ENCODE measurements around the gene ZNF776. TPM values are rescaled to one million over a fixed set of nuclear protein-coding genes. Genes with fewer than 3 reads are reported as not detected.

Gene ZNF776
- 10 to 100 TPM in 5 of 6 donors, 1 to 10 TPM in 1; 9.7 to 83.8 (median 13.3) TPM for total RNA-seq

DNA sequence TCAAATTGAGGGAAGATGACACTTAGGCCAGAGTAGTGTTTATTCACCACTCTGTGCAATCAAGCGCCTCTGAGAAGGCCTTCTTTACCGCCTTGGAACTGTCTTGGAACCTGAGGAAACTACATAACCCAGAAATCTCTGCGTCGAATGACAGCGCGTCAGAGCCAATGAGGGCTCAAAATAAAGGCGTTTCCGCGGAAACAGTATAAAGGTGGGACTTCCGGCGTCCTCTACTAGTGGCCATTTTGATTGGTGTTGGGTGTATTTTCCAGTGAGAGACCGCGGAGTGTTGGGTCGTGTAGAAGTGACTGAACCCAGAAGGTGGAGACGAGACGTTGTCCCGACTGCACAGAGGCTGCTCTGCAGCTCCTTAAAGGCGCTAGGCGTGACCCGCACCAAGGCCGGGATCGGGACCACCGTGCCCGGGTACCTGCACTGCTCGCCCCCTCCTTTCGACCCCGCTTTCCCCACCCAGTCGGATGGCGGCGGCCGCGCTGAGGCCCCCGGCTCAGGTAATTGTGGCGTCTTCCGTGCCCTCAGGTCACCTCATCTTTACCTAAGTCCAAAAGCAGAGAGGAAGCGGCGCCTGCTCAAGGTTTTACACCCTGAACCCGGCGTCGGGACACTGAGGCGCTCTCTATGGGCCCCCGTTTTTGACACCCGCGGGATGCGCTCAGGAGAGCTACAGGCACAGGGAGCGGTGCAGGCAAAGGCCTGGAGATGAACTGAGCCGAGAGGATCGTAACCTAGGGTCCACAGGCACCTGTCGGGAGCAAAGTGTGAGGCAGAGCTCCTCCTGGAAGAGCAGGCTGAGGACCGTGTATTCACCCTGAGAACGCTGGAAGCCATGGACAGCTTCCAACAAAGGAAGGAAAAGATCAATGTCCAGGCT lies at the start of gene ZNF776:
TSS of gene ZNF776 (plus strand) at position 236 of the 892 bp plus-strand sequence. CDS start at position 480, 244 bp downstream.
- Histone ChIP-seq H3K4me1 (peaks cover 5 to 18% (median 11%) of the 10 kb centered on the region in 4 donors), H3K4me3 (peak within 1 kb of the TSS; percentile 74 to 93 (median 92)), H3K27ac (peak within 1 kb of the TSS; percentile 84 to 92 (median 89)), H3K36me3 (peaks cover 12 to 37% (median 33%) of the 10 kb centered on the region in 4 donors), H3K27me3 (no peaks in the 10 kb centered on the region), H3K9me3 (peaks cover 32 to 44% (median 38%) of the 10 kb centered on the region in 4 donors)
- peak; percentile 62 to 67 for TF ChIP-seq POLR2AphosphoS5 (IDR thresholded peaks at IDR 0.05)
- no peak for TF ChIP-seq EP300 (IDR thresholded peaks at IDR 0.05)
- peak in 2 of 4 donors; percentile 60 to 65 for TF ChIP-seq POLR2A (IDR thresholded peaks at IDR 0.05)
- TF ChIP-seq, protein P1, sequence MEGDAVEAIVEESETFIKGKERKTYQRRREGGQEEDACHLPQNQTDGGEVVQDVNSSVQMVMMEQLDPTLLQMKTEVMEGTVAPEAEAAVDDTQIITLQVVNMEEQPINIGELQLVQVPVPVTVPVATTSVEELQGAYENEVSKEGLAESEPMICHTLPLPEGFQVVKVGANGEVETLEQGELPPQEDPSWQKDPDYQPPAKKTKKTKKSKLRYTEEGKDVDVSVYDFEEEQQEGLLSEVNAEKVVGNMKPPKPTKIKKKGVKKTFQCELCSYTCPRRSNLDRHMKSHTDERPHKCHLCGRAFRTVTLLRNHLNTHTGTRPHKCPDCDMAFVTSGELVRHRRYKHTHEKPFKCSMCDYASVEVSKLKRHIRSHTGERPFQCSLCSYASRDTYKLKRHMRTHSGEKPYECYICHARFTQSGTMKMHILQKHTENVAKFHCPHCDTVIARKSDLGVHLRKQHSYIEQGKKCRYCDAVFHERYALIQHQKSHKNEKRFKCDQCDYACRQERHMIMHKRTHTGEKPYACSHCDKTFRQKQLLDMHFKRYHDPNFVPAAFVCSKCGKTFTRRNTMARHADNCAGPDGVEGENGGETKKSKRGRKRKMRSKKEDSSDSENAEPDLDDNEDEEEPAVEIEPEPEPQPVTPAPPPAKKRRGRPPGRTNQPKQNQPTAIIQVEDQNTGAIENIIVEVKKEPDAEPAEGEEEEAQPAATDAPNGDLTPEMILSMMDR (IDR thresholded peaks at IDR 0.05): peak in 1 of 6 experiments; percentile 17
- WGBS, 2 donors: 2% methylated on average over 36 to 51 of the region's 51 CpGs
- DNase-seq: peak; percentile 85 to 89
- ATAC-seq (ENCODE audit: low FRiP score in 2 of 2): peak; percentile 97 to 98

DNA sequence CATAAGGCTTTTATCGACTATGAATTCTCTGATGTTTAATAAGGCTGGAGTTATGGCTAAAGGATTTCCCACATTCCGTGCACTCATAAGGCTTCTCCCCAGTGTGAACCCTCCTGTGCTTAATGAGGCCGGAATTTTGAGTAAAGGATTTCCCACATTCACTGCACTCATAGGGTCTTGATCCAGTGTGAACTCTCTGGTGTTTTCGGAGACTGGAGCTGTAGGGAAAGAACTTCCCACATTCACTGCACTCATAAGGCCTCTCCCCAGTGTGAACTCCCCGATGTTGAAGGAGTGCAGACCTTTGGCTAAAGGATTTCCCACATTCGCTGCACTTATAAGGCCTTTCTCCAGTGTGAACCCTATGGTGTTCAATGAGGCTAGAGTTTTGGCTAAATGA lies 45.0 kb upstream of the ZNF776 start:
- H3K36me3 ChIP-seq: peaks cover 0 to 29% (median 9%) of the 10 kb centered on the region in 4 donors
- DNase-seq (no peak), ATAC-seq (ENCODE audit: low FRiP score in 2 of 2) (no peak)
- 93 to 96% methylated on average over 6 of the region's 6 CpGs for WGBS, 2 donors
- H3K9me3 ChIP-seq: peaks cover 63 to 95% (median 86%) of the 10 kb centered on the region in 4 donors
- no peaks in the 10 kb centered on the region for H3K27me3 ChIP-seq
- no peak overlapping the region for H3K4me3 ChIP-seq
- no peak overlapping the region for H3K27ac ChIP-seq
- TF ChIP-seq EP300 (IDR thresholded peaks at IDR 0.05) (no peak), POLR2A (IDR thresholded peaks at IDR 0.05) (no peak), POLR2AphosphoS5 (IDR thresholded peaks at IDR 0.05) (no peak)
- TF ChIP-seq, protein P1 (IDR thresholded peaks at IDR 0.05): no peak
- peaks cover 0 to 4% (median 0%) of the 10 kb centered on the region in 4 donors for H3K4me1 ChIP-seq

DNA sequence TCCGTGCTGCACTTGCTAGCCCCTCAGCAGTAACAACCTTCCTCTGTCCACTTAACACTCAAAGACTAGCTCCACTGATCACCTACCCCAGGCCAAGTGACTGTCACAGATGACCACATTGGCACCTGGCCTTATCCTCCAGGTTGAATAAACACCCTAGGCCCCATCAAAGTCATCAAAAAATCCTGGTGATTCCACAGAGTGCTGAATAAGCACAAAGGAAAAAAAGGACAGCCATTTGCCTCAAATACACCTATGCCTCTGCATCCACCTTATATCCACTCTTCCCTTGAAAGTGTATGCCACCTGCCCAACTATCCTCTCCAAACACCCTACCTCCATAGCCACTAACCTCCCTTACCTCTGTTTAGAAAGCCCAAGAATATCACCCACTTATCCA lies 40.3 kb upstream of the ZNF776 start:
- WGBS, 2 donors: 91 to 100% methylated on average over 1 of the region's 1 CpG
- peaks cover 48 to 92% (median 82%) of the 10 kb centered on the region in 4 donors for H3K9me3 ChIP-seq
- no peak for TF ChIP-seq POLR2AphosphoS5 (IDR thresholded peaks at IDR 0.05)
- no peak for TF ChIP-seq POLR2A (IDR thresholded peaks at IDR 0.05)
- TF ChIP-seq EP300 (IDR thresholded peaks at IDR 0.05): no peak
- TF ChIP-seq, protein P1 (IDR thresholded peaks at IDR 0.05): no peak
- no peak overlapping the region for H3K4me3 ChIP-seq
- peaks cover 0 to 24% (median 9%) of the 10 kb centered on the region in 4 donors for H3K36me3 ChIP-seq
- H3K27ac ChIP-seq: no peak overlapping the region
- ATAC-seq (ENCODE audit: low FRiP score in 2 of 2) (no peak), DNase-seq (no peak)
- H3K4me1 ChIP-seq: peaks cover 0 to 7% (median 2%) of the 10 kb centered on the region in 4 donors
- no peaks in the 10 kb centered on the region for H3K27me3 ChIP-seq

DNA sequence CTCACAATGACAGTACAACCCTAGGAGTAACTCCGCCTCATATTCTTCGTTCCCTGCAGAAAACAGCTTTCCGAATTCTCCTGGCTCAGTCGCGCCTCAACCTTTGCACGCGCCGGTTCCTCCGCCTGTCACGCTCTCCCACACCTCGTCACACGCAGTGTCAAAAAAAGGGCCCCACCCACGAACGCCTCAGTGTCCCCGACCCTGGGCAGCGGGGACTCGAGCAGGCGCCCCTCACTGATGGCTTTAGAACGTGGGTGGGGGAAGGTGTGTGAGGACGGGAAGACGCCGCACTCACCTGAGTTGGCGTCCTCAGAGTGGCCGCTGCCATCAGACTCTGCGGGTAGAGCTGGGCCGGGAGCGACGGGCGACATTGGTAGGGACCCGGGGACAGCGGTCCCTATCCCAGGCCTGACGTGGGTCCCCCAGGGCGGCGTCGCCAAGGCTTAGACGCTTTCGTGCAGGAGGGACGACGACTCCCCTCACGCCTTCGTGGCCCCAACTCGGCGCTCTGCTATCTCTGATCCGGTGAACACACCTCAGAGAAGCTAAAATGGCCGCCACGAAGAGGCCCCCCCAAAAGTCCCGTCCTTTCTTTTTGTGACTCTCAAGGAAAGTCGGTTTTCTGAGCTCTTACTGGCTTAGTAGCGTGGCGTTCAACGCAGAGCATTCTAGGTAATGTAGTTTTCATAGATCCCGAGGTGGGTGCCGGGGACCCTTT lies 37.8 kb upstream of the ZNF776 start, which contains the start of gene ZNF154:
TSS of gene ZNF154 (minus strand) at position 564 of the 721 bp plus-strand sequence. CDS start at position 331, 233 bp downstream.
- DNase-seq: peak; percentile 20 to 78
- TF ChIP-seq POLR2AphosphoS5 (IDR thresholded peaks at IDR 0.05) (no peak), POLR2A (IDR thresholded peaks at IDR 0.05) (peak in 1 of 4 donors; percentile 21)
- TF ChIP-seq, protein P1 (IDR thresholded peaks at IDR 0.05): no peak
- H3K27me3 ChIP-seq: no peaks in the 10 kb centered on the region
- H3K27ac ChIP-seq: peak within 1 kb of the TSS; percentile 57 to 87 (median 73)
- ATAC-seq (ENCODE audit: low FRiP score in 2 of 2): peak; percentile 16 to 26
- WGBS, 2 donors: 3 to 9% methylated on average over 38 to 53 of the region's 53 CpGs
- H3K36me3 ChIP-seq: peaks cover 0 to 6% (median 0%) of the 10 kb centered on the region in 4 donors
- peaks cover 0 to 7% (median 2%) of the 10 kb centered on the region in 4 donors for H3K4me1 ChIP-seq
- H3K4me3 ChIP-seq: peak within 1 kb of the TSS; percentile 3 to 56 (median 44)
- peaks cover 32 to 94% (median 76%) of the 10 kb centered on the region in 4 donors for H3K9me3 ChIP-seq

All from upper lobe of left lung (tissue), 6 donors.